Measurements from ENCODE around the gene CDC42EP1.
"Not testable (repeated sequence)": the region's sequence is repeated elsewhere in the genome, so short reads cannot be mapped to it uniquely, and the experiment has no call there.

Gene CDC42EP1

GRCh38 chr22:37534445-37534844, 25.8 kb upstream of the CDC42EP1 start:
- DNase-seq = no peak

- DNase-seq = no peak
Measured at GRCh38 chr22:37535159-37535558, 25.1 kb upstream of the CDC42EP1 start.

GRCh38 chr22:37538590-37539357, 21.5 kb upstream of the CDC42EP1 start:
- DNase-seq = peak; percentile 90

GRCh38 chr22:37539790-37540189, 20.5 kb upstream of the CDC42EP1 start:
- DNase-seq = not testable (repeated sequence)

GRCh38 chr22:37542416-37542815, 17.9 kb upstream of the CDC42EP1 start:
- DNase-seq = not testable (repeated sequence)

- no peak for DNase-seq
Measured at GRCh38 chr22:37542959-37543358, 17.3 kb upstream of the CDC42EP1 start.

GRCh38 chr22:37544955-37545702, 15.2 kb upstream of the CDC42EP1 start:
- DNase-seq = peak; percentile 55

GRCh38 chr22:37545703-37546436, 14.4 kb upstream of the CDC42EP1 start:
- DNase-seq = peak; percentile 96

GRCh38 chr22:37546437-37547250, 13.6 kb upstream of the CDC42EP1 start:
- peak; percentile 36 for DNase-seq

- no peak for DNase-seq
Measured at GRCh38 chr22:37547251-37547741, 13.0 kb upstream of the CDC42EP1 start.

- no peak for DNase-seq
Measured at GRCh38 chr22:37549704-37550059, 10.6 kb upstream of the CDC42EP1 start.

GRCh38 chr22:37550921-37551320, 9.4 kb upstream of the CDC42EP1 start:
- not testable (repeated sequence) for DNase-seq

- DNase-seq = no peak
Measured at GRCh38 chr22:37551981-37552380, 8.3 kb upstream of the CDC42EP1 start.

GRCh38 chr22:37552524-37553163, 7.6 kb upstream of the CDC42EP1 start:
- DNase-seq = peak; percentile 74

- no peak for DNase-seq
Measured at GRCh38 chr22:37553725-37554124, 6.6 kb upstream of the CDC42EP1 start.

GRCh38 chr22:37555029-37555428, 5.3 kb upstream of the CDC42EP1 start:
- DNase-seq = no peak

- no peak for DNase-seq
Measured at GRCh38 chr22:37556710-37557109, 3.6 kb upstream of the CDC42EP1 start.

- DNase-seq = no peak
Measured at GRCh38 chr22:37557321-37558001, 2.8 kb upstream of the CDC42EP1 start.

- no peak for DNase-seq
Measured at GRCh38 chr22:37558815-37559214, 1.5 kb upstream of the CDC42EP1 start.

- no peak for DNase-seq
Measured at GRCh38 chr22:37559521-37559900, 769 bp upstream of the CDC42EP1 start.

- peak; percentile 75 for DNase-seq
Measured at GRCh38 chr22:37560608-37561211, 430 bp downstream of the CDC42EP1 start.

All from fibroblast of skin of abdomen (primary cell).